H9 (cell line): ENCODE data around the gene COTL1. TPM values are rescaled to one million over a fixed set of nuclear protein-coding genes. Genes with fewer than 3 reads are reported as not detected.

Source experiments
- DNase-seq: peaks from one replicate; pipeline ENCODE4 v3.0.0-alpha.2; 2017
- H2AFZ ChIP-seq: one replicate; pipeline ENCODE4 v1.6.1; 2013; ENCODE audit warnings: mild to moderate bottlenecking, low read length, control low read depth, moderate library complexity
- H2AK5ac ChIP-seq: 2 replicates; pipeline ENCODE4 v1.6.1; 2013; ENCODE audit warnings: low read length, control low read depth, mixed read lengths; ENCODE audit not compliant: insufficient read length
- H2BK120ac ChIP-seq: one replicate; pipeline ENCODE4 v1.6.1; 2013; ENCODE audit warnings: low read depth, mild to moderate bottlenecking, low read length, control low read depth, inconsistent platforms; ENCODE audit not compliant: poor library complexity, severe bottlenecking
- H2BK12ac ChIP-seq: 2 replicates; pipeline ENCODE4 v1.6.1; 2013; ENCODE audit warnings: low read length, control low read depth, mixed read lengths, low read depth; ENCODE audit not compliant: insufficient read length
- H2BK15ac ChIP-seq: 2 replicates; pipeline ENCODE4 v1.6.1; 2013; ENCODE audit warnings: low read depth, low read length, control low read depth
- H2BK20ac ChIP-seq: one replicate; pipeline ENCODE4 v1.6.1; 2013; ENCODE audit warnings: low read depth, mild to moderate bottlenecking, low read length, control low read depth, inconsistent platforms; ENCODE audit not compliant: poor library complexity, severe bottlenecking
- H2BK5ac ChIP-seq: 2 replicates; pipeline ENCODE4 v1.6.1; 2013; ENCODE audit warnings: low read length, control low read depth, mixed read lengths; ENCODE audit not compliant: insufficient read length
- H3K14ac ChIP-seq: 2 replicates; pipeline ENCODE4 v1.6.1; 2013; ENCODE audit warnings: low read length, control low read depth; ENCODE audit not compliant: insufficient read depth
- H3K18ac ChIP-seq: 2 replicates; pipeline ENCODE4 v1.6.1; 2013; ENCODE audit warnings: low read depth, mild to moderate bottlenecking, mixed read lengths, low read length, control low read depth; ENCODE audit not compliant: insufficient read length
- H3K23ac ChIP-seq: 2 replicates; pipeline ENCODE4 v1.6.1; 2013; ENCODE audit warnings: low read length, control low read depth, mixed read lengths, low read depth; ENCODE audit not compliant: insufficient read length
- H3K23me2 ChIP-seq: 2 replicates; pipeline ENCODE4 v1.6.1; 2013; ENCODE audit warnings: low read depth, mild to moderate bottlenecking, mixed read lengths, low read length, control low read depth; ENCODE audit not compliant: insufficient read length, poor library complexity, severe bottlenecking
- H3K27ac ChIP-seq: 2 replicates; pipeline ENCODE4 v1.5.1; 2013; ENCODE audit warnings: low read length, control low read depth, mixed read lengths, low read depth; ENCODE audit not compliant: insufficient read length
- H3K27me3 ChIP-seq: 2 replicates; pipeline ENCODE4 v1.6.1; 2013; ENCODE audit warnings: low read length, control low read depth, inconsistent platforms; ENCODE audit not compliant: insufficient read depth
- H3K4ac ChIP-seq: 2 replicates; pipeline ENCODE4 v1.6.1; 2013; ENCODE audit warnings: low read depth, mild to moderate bottlenecking, control low read depth, inconsistent platforms, low read length, moderate library complexity
- H3K4me1 ChIP-seq: 2 replicates; pipeline ENCODE4 v1.6.1; 2013; ENCODE audit warnings: low read length, control low read depth, inconsistent platforms; ENCODE audit not compliant: insufficient read depth
- H3K4me2 ChIP-seq: 2 replicates; pipeline ENCODE4 v1.6.1; 2013; ENCODE audit warnings: low read length, control low read depth, mixed read lengths; ENCODE audit not compliant: insufficient read length, insufficient read depth
- H3K56ac ChIP-seq: 2 replicates; pipeline ENCODE4 v1.6.1; 2013; ENCODE audit warnings: low read depth, mild to moderate bottlenecking, mixed read lengths, low read length, control low read depth; ENCODE audit not compliant: insufficient read length
- H3K79me1 ChIP-seq: 2 replicates; pipeline ENCODE4 v1.6.1; 2013; ENCODE audit warnings: low read depth, mild to moderate bottlenecking, moderate library complexity, low read length, control low read depth, inconsistent platforms; ENCODE audit not compliant: insufficient read depth, poor library complexity, severe bottlenecking
- H3K79me2 ChIP-seq: 2 replicates; pipeline ENCODE4 v1.6.1; 2013; ENCODE audit warnings: low read length, control low read depth, inconsistent platforms; ENCODE audit not compliant: insufficient read depth
- H3K9ac ChIP-seq: 2 replicates; pipeline ENCODE4 v1.6.1; 2013; ENCODE audit warnings: low read length, control low read depth, mixed read lengths; ENCODE audit not compliant: insufficient read length; ENCODE audit errors: extremely low read depth
- H3K9me3 ChIP-seq: one replicate; pipeline ENCODE4 v1.6.1; 2013; ENCODE audit warnings: low read depth, low read length, inconsistent platforms; ENCODE audit not compliant: control insufficient read depth
- H3T11ph ChIP-seq: one replicate; pipeline ENCODE4 v1.6.1; 2013; ENCODE audit warnings: mild to moderate bottlenecking, low read length, control low read depth, inconsistent platforms
- H4K20me1 ChIP-seq: one replicate; pipeline ENCODE4 v1.6.1; 2013; ENCODE audit not compliant: control insufficient read depth, insufficient read length, insufficient read depth
- H4K5ac ChIP-seq: 2 replicates; pipeline ENCODE4 v1.6.1; 2013; ENCODE audit warnings: low read depth, mild to moderate bottlenecking, mixed read lengths, low read length, control low read depth; ENCODE audit not compliant: insufficient read length
- H4K8ac ChIP-seq: replicated peaks from 2 replicates; pipeline ENCODE4 v1.6.1; 2013; ENCODE audit warnings: low read length, control low read depth, mixed read lengths, low read depth; ENCODE audit not compliant: insufficient read length
- H4K91ac ChIP-seq: 2 replicates; pipeline ENCODE4 v1.6.1; 2013; ENCODE audit warnings: low read depth, mild to moderate bottlenecking, moderate library complexity, mixed read lengths, low read length, control low read depth; ENCODE audit not compliant: insufficient read length
- H3K27ac Mint-ChIP-seq, 3 experiments: 2 replicates in 2 of 3; 3 replicates in 1 of 3; pipeline ENCODE4 v1.8.0; 2020 to 2021; ENCODE audit warnings: mixed read lengths in 3 of 3, mild to moderate bottlenecking in 1 of 3, moderate library complexity in 1 of 3
- H3K27me3 Mint-ChIP-seq: 2 replicates; pipeline ENCODE4 v1.8.0; 2021; ENCODE audit warnings: low read depth, mild to moderate bottlenecking, moderate library complexity, mixed read lengths
- H3K36me3 Mint-ChIP-seq, 3 experiments: 2 replicates in 2 of 3; 3 replicates in 1 of 3; pipeline ENCODE4 v1.8.0; 2020 to 2021; ENCODE audit warnings: low read depth in 3 of 3, mixed read lengths in 3 of 3; ENCODE audit not compliant: insufficient read depth in 1 of 3
- H3K4me1 Mint-ChIP-seq, 2 experiments: 2 replicates each; pipeline ENCODE4 v1.8.0; 2020; ENCODE audit warnings: mixed read lengths in 2 of 2
- H3K4me3 Mint-ChIP-seq, 2 experiments: 2 replicates in 1 of 2; 3 replicates in 1 of 2; pipeline ENCODE4 v1.8.0; 2020 to 2021; ENCODE audit warnings: mild to moderate bottlenecking in 2 of 2, mixed read lengths in 2 of 2, moderate library complexity in 1 of 2
- H3K9me3 Mint-ChIP-seq, 2 experiments: 2 replicates in 1 of 2; 3 replicates in 1 of 2; pipeline ENCODE4 v1.8.0; 2020; ENCODE audit warnings: mild to moderate bottlenecking in 2 of 2, mixed read lengths in 2 of 2, moderate library complexity in 1 of 2
- CTCF ChIP-seq: fragments of 200-600 bp; sonication (generic); conservative IDR thresholded peaks from 3 replicates; pipeline ENCODE4 v1.8.0; 2021; ENCODE audit warnings: antibody characterized with exemption, mild to moderate bottlenecking
- WGBS: extraction: QIAGEN DNeasy Blood & Tissue Kit; methylation state at CpG from one replicate; pipeline ENCODE4 v1.1.7; 2013; ENCODE audit warnings: missing lambda C conversion rate, low lambda C conversion rate, mixed read lengths; ENCODE audit not compliant: insufficient read length; ENCODE audit errors: extremely low coverage; 5-methylcytosine and 5-hydroxymethylcytosine counted together
- total RNA-seq: library from RNA; stranded (reverse); gene quantifications from 2 replicates; pipeline ENCODE4 v1.2.1, GENCODE V29; 2021

The COTL1 gene
- total RNA-seq, 1 experiment from 2014 or later = 81.4 TPM

DNA sequence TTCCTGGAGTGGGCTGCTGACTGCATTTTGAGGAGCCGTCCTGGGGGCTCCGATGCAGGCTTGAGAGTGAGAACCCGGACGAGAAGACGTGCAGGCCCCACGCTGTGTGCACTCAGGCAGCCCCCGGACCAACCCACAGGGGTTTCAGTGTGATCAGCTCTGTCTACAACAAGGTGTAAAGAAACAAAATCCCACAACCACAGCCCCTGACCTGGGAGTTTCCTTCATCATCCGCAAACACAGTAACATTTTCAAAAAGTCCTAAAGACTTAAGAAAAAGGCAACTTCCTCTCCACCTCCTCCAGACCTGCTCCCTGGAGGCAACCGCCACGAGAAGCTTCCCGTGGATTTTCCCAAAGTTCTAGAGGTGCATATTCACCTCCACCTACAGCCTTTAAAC is 98.0 kb downstream of the COTL1 start:
- Histone ChIP-seq H2BK15ac (no peak overlapping the region), H4K20me1 (no peaks in the 10 kb centered on the region), H3K9ac (no peak overlapping the region), H2AFZ (no peak overlapping the region), H2AK5ac (no peak overlapping the region), H3K27ac (no peak overlapping the region), H4K5ac (no peak overlapping the region), H3K79me2 (no peaks in the 10 kb centered on the region), H2BK5ac (no peak overlapping the region), H3K56ac (no peak overlapping the region), H3K4me1 (no peaks in the 10 kb centered on the region; the same call in 1 of the 2 replicates), H3K9me3 (no peaks in the 10 kb centered on the region), H2BK12ac (no peak overlapping the region), H4K8ac (no peak overlapping the region), H3K14ac (no peak overlapping the region), H2BK20ac (no peak overlapping the region), H3K4ac (no peak overlapping the region), H3K4me2 (no peak overlapping the region), H3K23ac (no peak overlapping the region), H3T11ph (no peak overlapping the region), H2BK120ac (no peak overlapping the region), H4K91ac (no peak overlapping the region), H3K27me3 (no peaks in the 10 kb centered on the region), H3K18ac (no peak overlapping the region), H3K79me1 (no peaks in the 10 kb centered on the region), H3K23me2 (no peaks in the 10 kb centered on the region)
- H3K27me3 Mint-ChIP-seq = peaks cover 3% of the 10 kb centered on the region; the same call in 1 of the 2 replicates
- H3K9me3 Mint-ChIP-seq = peaks cover 0 to 4% of the 10 kb centered on the region in 2 experiments; a peak in 2 of 5 replicates
- no peak for TF ChIP-seq CTCF
- peaks cover 10 to 20% of the 10 kb centered on the region in 2 experiments for H3K4me1 Mint-ChIP-seq
- WGBS = no CpG with 5 or more reads among the region's 11 CpGs
- H3K27ac Mint-ChIP-seq = peak overlapping the region in 1 of 3 experiments; percentile 9; a peak in 1 of 7 replicates
- H3K4me3 Mint-ChIP-seq = no peak overlapping the region
- DNase-seq = no peak
- no peaks in the 10 kb centered on the region; a peak in 1 of 7 replicates for H3K36me3 Mint-ChIP-seq
